HCT116 (cell line): Measurements from ENCODE around the gene PTPRQ. TPM values are rescaled to one million over a fixed set of nuclear protein-coding genes. Genes with fewer than 3 reads are reported as not detected.

Experiments
- ATAC-seq: fragments of 200-7000 bp; cut with Tn5 transposase; 2 replicates; pipeline ENCODE4 v1.9.1; 2020; ENCODE audit warnings: mild to moderate bottlenecking, moderate library complexity
- BruUV-seq: library from RNA; stranded (reverse); fragments of 400-500 nt; replicated peaks from 2 replicates; lab custom pipeline; 2021; lab: Mats Ljungman, UMichigan
- CTCF ChIA-PET: fragments of 300-600 bp; sonication (Branson Sonifier 250); formaldehyde crosslinking; loops from one replicate; lab custom pipeline; 2021; ENCODE audit warnings: antibody characterized with exemption; lab: Charles Lee
- POLR2A ChIA-PET: fragments of 300-600, 350-600 bp; sonication (Branson Sonifier 250); formaldehyde crosslinking; loops from one replicate; lab custom pipeline; 2021; ENCODE audit warnings: antibody characterized with exemption; lab: Charles Lee
- RAD21 ChIA-PET, 2 experiments: fragments of 300-600 bp; sonication (Branson Sonifier 250); formaldehyde crosslinking; loops; one replicate each; lab custom pipeline; 2023; ENCODE audit warnings: low total read pairs in 2 of 2; ENCODE audit not compliant: uncharacterized antibody in 2 of 2, unreplicated experiment in 2 of 2, low non-redundant PET in 1 of 2; lab: Charles Lee
- DNase-seq: peaks from one replicate; pipeline ENCODE4 v3.0.0-alpha.2; 2010; ENCODE audit warnings: low read depth, low spot score
- H2AFZ ChIP-seq: fragments of 200-600 bp; shearing (Covaris generic), sonication (generic); 2 replicates; pipeline ENCODE4 v1.6.1; 2017; ENCODE audit warnings: low read depth, mixed run types, mixed read lengths, antibody characterized with exemption, low read length; ENCODE audit not compliant: poor library complexity, severe bottlenecking
- H3K27ac ChIP-seq: 2 replicates; pipeline ENCODE4 v1.5.1; 2012; ENCODE audit warnings: low read depth, low read length
- H3K27me3 ChIP-seq: fragments of 200-600 bp; sonication (generic); 2 replicates; pipeline ENCODE4 v1.6.1; 2016; ENCODE audit warnings: mixed run types, low read length, mixed read lengths; ENCODE audit not compliant: insufficient read depth
- H3K36me3 ChIP-seq, 2 experiments: fragments of 200-500 bp in 1 of 2; fragments of 200-600 bp in 1 of 2; sonication (Bioruptor generic) in 1 of 2; sonication (generic) in 1 of 2; 2 replicates each; pipeline versions ENCODE4 v1.5.1 to v1.6.1; 2014 to 2016; ENCODE audit warnings: low read length in 2 of 2, inconsistent platforms in 1 of 2, mixed read lengths in 1 of 2, mixed run types in 1 of 2; ENCODE audit not compliant: insufficient read depth in 2 of 2, control insufficient read depth in 1 of 2
- H3K4me1 ChIP-seq, 2 experiments: fragments of 200-600 bp in 1 of 2; sonication (generic) in 1 of 2; 2 replicates each; pipeline versions ENCODE4 v1.5.1 to v1.6.1; 2012 to 2017; ENCODE audit warnings: low read length in 2 of 2, inconsistent platforms in 1 of 2, mild to moderate bottlenecking in 1 of 2, mixed read lengths in 1 of 2, mixed run types in 1 of 2, moderate library complexity in 1 of 2; ENCODE audit not compliant: insufficient read depth in 2 of 2, control insufficient read depth in 1 of 2
- H3K4me2 ChIP-seq: fragments of 200-600 bp; sonication (generic); 2 replicates; pipeline ENCODE4 v1.6.1; 2017; ENCODE audit warnings: mixed run types, low read length, mixed read lengths
- H3K4me3 ChIP-seq, 2 experiments: fragments of 200-600 bp in 1 of 2; sonication (generic) in 1 of 2; replicated peaks in 1 of 2; 2 replicates each; pipeline ENCODE4 v1.5.1; 2011 to 2016; ENCODE audit warnings: low read length in 2 of 2, control low read depth in 1 of 2, low read depth in 1 of 2, mild to moderate bottlenecking in 1 of 2, mixed read lengths in 1 of 2, mixed run types in 1 of 2
- H3K79me2 ChIP-seq: fragments of 200-600 bp; sonication (generic); 2 replicates; pipeline ENCODE4 v1.6.1; 2017; ENCODE audit warnings: mild to moderate bottlenecking, mixed run types, low read length, moderate library complexity, mixed read lengths; ENCODE audit not compliant: insufficient read depth
- H3K9ac ChIP-seq: fragments of 200-600 bp; sonication (generic); 2 replicates; pipeline ENCODE4 v1.6.1; 2016; ENCODE audit warnings: low read length, mixed read lengths
- H3K9me2 ChIP-seq: fragments of 200-600 bp; sonication (generic), shearing (Covaris generic); 2 replicates; pipeline ENCODE4 v1.6.1; 2017; ENCODE audit warnings: mixed run types, mild to moderate bottlenecking, moderate library complexity; ENCODE audit not compliant: insufficient read depth
- H3K9me3 ChIP-seq, 2 experiments: fragments of 200-500 bp in 1 of 2; fragments of 200-600 bp in 1 of 2; sonication (Bioruptor generic) in 1 of 2; sonication (generic) in 1 of 2; 2 replicates each; pipeline ENCODE4 v1.6.1; 2014 to 2017; ENCODE audit warnings: low read length in 2 of 2, mixed read lengths in 2 of 2, inconsistent platforms in 1 of 2, low read depth in 1 of 2, mild to moderate bottlenecking in 1 of 2, mixed run types in 1 of 2, moderate library complexity in 1 of 2; ENCODE audit not compliant: control insufficient read depth in 1 of 2, insufficient read depth in 1 of 2
- H4K20me1 ChIP-seq: fragments of 200-600 bp; sonication (generic), shearing (Covaris generic); 2 replicates; pipeline ENCODE4 v1.6.1; 2017; ENCODE audit warnings: mixed run types, mild to moderate bottlenecking, moderate library complexity; ENCODE audit not compliant: insufficient read depth
- ATF3 ChIP-seq: IDR thresholded peaks from 2 replicates; pipeline ENCODE4 v1.6.1; 2012
- CBX3 ChIP-seq: IDR thresholded peaks from 2 replicates; pipeline ENCODE4 v1.6.1; 2012; ENCODE audit warnings: low read depth
- CTCF ChIP-seq, 3 experiments: fragments of 200-600 bp in 1 of 3; sonication (generic) in 1 of 3; IDR thresholded peaks in 2 of 3; conservative IDR thresholded peaks in 1 of 3; 2 replicates each; pipeline ENCODE4 v1.5.1; 2012 to 2017; ENCODE audit warnings: low read depth in 2 of 3, low read length in 2 of 3, antibody characterized with exemption in 1 of 3, borderline replicate concordance in 1 of 3, control low read depth in 1 of 3, mild to moderate bottlenecking in 1 of 3, mixed read lengths in 1 of 3, mixed run types in 1 of 3, moderate library complexity in 1 of 3; ENCODE audit not compliant: insufficient read depth in 1 of 3
- EZH2phosphoT487 ChIP-seq: fragments of 200-600 bp; IDR thresholded peaks from 2 replicates; pipeline ENCODE4 v1.6.1; 2018; ENCODE audit warnings: antibody characterized with exemption, borderline replicate concordance
- JUND ChIP-seq: IDR thresholded peaks from 2 replicates; pipeline ENCODE4 v1.6.1; 2012
- MAX ChIP-seq: IDR thresholded peaks from 2 replicates; pipeline ENCODE4 v1.6.1; 2012
- POLR2A ChIP-seq: IDR thresholded peaks from 2 replicates; pipeline ENCODE4 v1.7.0; 2011; ENCODE audit warnings: borderline replicate concordance; ENCODE audit not compliant: insufficient read depth, insufficient read length; ENCODE audit errors: extremely low read depth
- RAD21 ChIP-seq: IDR thresholded peaks from 2 replicates; pipeline ENCODE4 v1.6.1; 2012; ENCODE audit warnings: low read depth, mild to moderate bottlenecking
- REST ChIP-seq: IDR thresholded peaks from 2 replicates; pipeline ENCODE4 v1.6.1; 2012; ENCODE audit warnings: low read depth
- SIN3A ChIP-seq: IDR thresholded peaks from 2 replicates; pipeline ENCODE4 v1.6.1; 2012; ENCODE audit warnings: low read depth
- SP1 ChIP-seq: IDR thresholded peaks from 2 replicates; pipeline ENCODE4 v1.6.1; 2012; ENCODE audit warnings: low read depth
- SRF ChIP-seq: IDR thresholded peaks from 2 replicates; pipeline ENCODE4 v1.6.1; 2012; ENCODE audit warnings: low read depth
- YY1 ChIP-seq: IDR thresholded peaks from 2 replicates; pipeline ENCODE4 v1.6.1; 2011; ENCODE audit warnings: low read length, low read depth, moderate library complexity, mild to moderate bottlenecking; ENCODE audit not compliant: insufficient replicate concordance; ENCODE audit errors: extremely low read depth
- ZFX ChIP-seq: fragments of 450-650 bp; IDR thresholded peaks from 2 replicates; pipeline ENCODE4 v1.6.1; 2017
- ZNF274 ChIP-seq: fragments of 200-500 bp; sonication (Bioruptor generic); IDR thresholded peaks from 2 replicates; pipeline ENCODE4 v1.6.1; 2014; ENCODE audit warnings: mild to moderate bottlenecking, low read depth, low read length, inconsistent platforms
- intact Hi-C: fragments of 100-400 bp; cut with micrococcal nuclease; formaldehyde crosslinking; loops from 2 replicates; pipeline ENCODE4 v1.10.0; 2022
- total RNA-seq: library from RNA; stranded (reverse); gene quantifications from one replicate; pipeline ENCODE4 v1.2.1, GENCODE V29; 2021; ENCODE audit not compliant: unreplicated experiment

PTPRQ gene
- total RNA-seq, 1 experiment from 2014 or later, result not detected

GRCh38 chr12:80441921-80442320, 2.1 kb upstream of the PTPRQ start:
- peak overlapping the region; percentile 5 for H2AFZ ChIP-seq

GRCh38 chr12:80442426-80443222, 1.4 kb upstream of the PTPRQ start:
- H3K79me2 ChIP-seq, result no peaks in the 10 kb centered on the region

More at GRCh38 chr12:80441921-80442320, 2.1 kb upstream of the PTPRQ start:
- H3K27me3 ChIP-seq, result no peaks in the 10 kb centered on the region
- no peak overlapping the region for H3K4me2 ChIP-seq
- intact Hi-C loops, result no loop called here
- ChIA-PET POLR2A (no interaction called here), RAD21 (no interaction called here), CTCF (no interaction called here)
- H4K20me1 ChIP-seq, result no peaks in the 10 kb centered on the region
- H3K4me1 ChIP-seq, result no peaks in the 10 kb centered on the region
- no peaks in the 10 kb centered on the region for H3K9me3 ChIP-seq
- ATAC-seq (no peak), DNase-seq (no peak)
- no peaks in the 10 kb centered on the region for H3K9me2 ChIP-seq
- no peak for TF ChIP-seq CBX3
- TF ChIP-seq SIN3A, result no peak
- no peaks in the 10 kb centered on the region for H3K36me3 ChIP-seq
- H3K9ac ChIP-seq, result no peak overlapping the region
- no peaks in the 10 kb centered on the region for H3K79me2 ChIP-seq
- BruUV-seq, result no TSS peak
- no peak overlapping the region for H3K4me3 ChIP-seq
- H3K27ac ChIP-seq, result no peak overlapping the region

More at GRCh38 chr12:80442426-80443222, 1.4 kb upstream of the PTPRQ start:
- H3K27ac ChIP-seq, result no peak overlapping the region
- H3K4me3 ChIP-seq, result no peak overlapping the region
- no TSS peak for BruUV-seq
- ChIA-PET POLR2A (no interaction called here), CTCF (no interaction called here), RAD21 (no interaction called here)
- no peak overlapping the region for H2AFZ ChIP-seq
- no peaks in the 10 kb centered on the region for H4K20me1 ChIP-seq
- no peaks in the 10 kb centered on the region for H3K36me3 ChIP-seq
- H3K9me3 ChIP-seq, result no peaks in the 10 kb centered on the region
- DNase-seq, result no peak
- H3K9ac ChIP-seq, result no peak overlapping the region
- TF ChIP-seq SP1, result no peak
- no peak for TF ChIP-seq SRF
- no peak for TF ChIP-seq CTCF (IDR thresholded peaks at IDR 0.05 in 2 of 3, conservative IDR thresholded peaks at IDR 0.05 in 1 of 3; ENCODE audit: borderline replicate concordance in 1 of 3, insufficient read depth in 1 of 3, low read depth in 2 of 3, low read length in 2 of 3)
- TF ChIP-seq ATF3, result no peak
- TF ChIP-seq POLR2A, result no peak
- TF ChIP-seq YY1, result no peak
- no peak for TF ChIP-seq REST
- no peak for TF ChIP-seq EZH2phosphoT487
- TF ChIP-seq RAD21, result no peak
- TF ChIP-seq MAX, result no peak
- TF ChIP-seq ZNF274, result no peak
- TF ChIP-seq JUND, result no peak
- no peak for TF ChIP-seq ZFX
- TF ChIP-seq, all 23 proteins: peak for 0
- ATAC-seq, result no peak
- H3K9me2 ChIP-seq, result no peaks in the 10 kb centered on the region
- no peak overlapping the region for H3K4me2 ChIP-seq
- intact Hi-C loops, result no loop called here
- H3K27me3 ChIP-seq, result no peaks in the 10 kb centered on the region
- H3K4me1 ChIP-seq, result no peaks in the 10 kb centered on the region
